Brain microvascular endothelial cell (primary cell): Measurements from ENCODE around the gene RNF166.

Source experiments
- DNase-seq: peaks from one replicate; pipeline ENCODE4 v3.0.0-alpha.2; 2020
- H3K27ac ChIP-seq: fragments of 250-450 bp; sonication (Bioruptor Pico); 2 replicates; pipeline ENCODE4 v1.5.1; 2020; ENCODE audit warnings: mild to moderate bottlenecking, moderate library complexity
- H3K27me3 ChIP-seq: fragments of 250-450 bp; sonication (Bioruptor Pico); replicated peaks from 2 replicates; pipeline ENCODE4 v1.5.1; 2020; ENCODE audit warnings: mild to moderate bottlenecking
- H3K36me3 ChIP-seq: fragments of 250-450 bp; sonication (Bioruptor Pico); replicated peaks from 2 replicates; pipeline ENCODE4 v1.5.1; 2020; ENCODE audit warnings: mild to moderate bottlenecking
- H3K4me3 ChIP-seq: 2 replicates; pipeline ENCODE4 v1.5.1; 2011; ENCODE audit warnings: low read depth, mild to moderate bottlenecking, control low read depth, low read length, moderate library complexity
- CTCF ChIP-seq: IDR thresholded peaks from 2 replicates; pipeline ENCODE4 v1.5.1; 2011; ENCODE audit warnings: low read depth, mild to moderate bottlenecking, moderate library complexity, low read length, control low read depth, inconsistent platforms; ENCODE audit errors: missing control alignments
- in situ Hi-C: cut with HindIII; loops from 2 replicates; pipeline ENCODE4 v1.10.0; 2017; ENCODE audit warnings: low sequenced_read_pairs, low pct_ligation_motif_present

Gene RNF166

GRCh38 chr16:88695753-88696152 lies 10.5 kb downstream of the RNF166 start:
- in situ Hi-C loops = no loop called here
- H3K27me3 ChIP-seq = no peaks in the 10 kb centered on the region
- DNase-seq = no peak
- H3K27ac ChIP-seq = no peak overlapping the region
- TF ChIP-seq CTCF = no peak
- peaks cover 25% of the 10 kb centered on the region for H3K36me3 ChIP-seq
- no peak overlapping the region for H3K4me3 ChIP-seq

- in situ Hi-C loops = no loop called here
- Histone ChIP-seq H3K27me3 (no peaks in the 10 kb centered on the region), H3K4me3 (no peak overlapping the region), H3K36me3 (peaks cover 25% of the 10 kb centered on the region), H3K27ac (no peak overlapping the region)
- no peak for TF ChIP-seq CTCF
- no peak for DNase-seq
Observed at GRCh38 chr16:88695218-88695617, 11.0 kb downstream of the RNF166 start.

- Histone ChIP-seq H3K27me3 (no peaks in the 10 kb centered on the region), H3K4me3 (no peak overlapping the region), H3K36me3 (peaks cover 25% of the 10 kb centered on the region), H3K27ac (no peak overlapping the region)
- no peak for TF ChIP-seq CTCF
- in situ Hi-C loops = no loop called here
- no peak for DNase-seq
Observed at GRCh38 chr16:88694221-88695087, 11.8 kb downstream of the RNF166 start.

GRCh38 chr16:88693420-88694177 lies 12.6 kb downstream of the RNF166 start:
- no peak for TF ChIP-seq CTCF
- in situ Hi-C loops = no loop called here
- DNase-seq = no peak
- Histone ChIP-seq H3K27ac (no peak overlapping the region), H3K4me3 (no peak overlapping the region), H3K27me3 (no peaks in the 10 kb centered on the region), H3K36me3 (peaks cover 23% of the 10 kb centered on the region)

- no peak for TF ChIP-seq CTCF
- Histone ChIP-seq H3K27ac (no peak overlapping the region), H3K4me3 (no peak overlapping the region), H3K27me3 (peaks cover 2% of the 10 kb centered on the region), H3K36me3 (peaks cover 16% of the 10 kb centered on the region)
- in situ Hi-C loops = no loop called here
- no peak for DNase-seq
Observed at GRCh38 chr16:88692861-88693260, 13.3 kb downstream of the RNF166 start.
